Nephron progenitor cell (in vitro differentiated cells): ENCODE measurements around the gene BEAN1.
A peak's percentile ranks its signal among the peaks of the same experiment; 100 is the strongest.

ENCODE experiments used
- DNase-seq: peaks from one replicate; pipeline ENCODE4 v3.0.0; 2021
- H3K27ac Mint-ChIP-seq: 2 replicates; pipeline ENCODE4 v1.8.0; 2021; ENCODE audit warnings: mild to moderate bottlenecking, moderate library complexity, mixed read lengths
- H3K27me3 Mint-ChIP-seq: 2 replicates; pipeline ENCODE4 v1.8.0; 2021; ENCODE audit warnings: mild to moderate bottlenecking, low read depth, mixed read lengths; ENCODE audit not compliant: poor library complexity
- H3K36me3 Mint-ChIP-seq: 2 replicates; pipeline ENCODE4 v1.8.0; 2021; ENCODE audit warnings: low read depth, mixed read lengths
- H3K4me1 Mint-ChIP-seq: 2 replicates; pipeline ENCODE4 v1.8.0; 2021; ENCODE audit warnings: mixed read lengths
- H3K4me3 Mint-ChIP-seq: 2 replicates; pipeline ENCODE4 v1.8.0; 2021; ENCODE audit warnings: mild to moderate bottlenecking, moderate library complexity, mixed read lengths
- H3K9me3 Mint-ChIP-seq: 2 replicates; pipeline ENCODE4 v1.8.0; 2021; ENCODE audit warnings: mild to moderate bottlenecking, moderate library complexity, mixed read lengths
- CTCF ChIP-seq: fragments of 200-600 bp; sonication (generic); IDR thresholded peaks from 2 replicates; pipeline ENCODE4 v1.5.0; 2021; ENCODE audit warnings: antibody characterized with exemption

BEAN1 gene

GRCh38 chr16:66391726-66392670, 35.1 kb upstream of the BEAN1 start:
- Mint-ChIP-seq H3K9me3 (no peaks in the 10 kb centered on the region), H3K4me1 (peaks cover 7% of the 10 kb centered on the region), H3K27me3 (peaks cover 8% of the 10 kb centered on the region), H3K4me3 (no peak overlapping the region), H3K36me3 (no peaks in the 10 kb centered on the region), H3K27ac (no peak overlapping the region)
- no peak for TF ChIP-seq CTCF
- DNase-seq, result no peak

GRCh38 chr16:66395806-66396555, 31.1 kb upstream of the BEAN1 start:
- H3K27me3 Mint-ChIP-seq, result peaks cover 9% of the 10 kb centered on the region
- no peak for DNase-seq
- H3K27ac Mint-ChIP-seq, result no peak overlapping the region
- H3K4me3 Mint-ChIP-seq, result no peak overlapping the region
- H3K36me3 Mint-ChIP-seq, result no peaks in the 10 kb centered on the region
- peaks cover 16% of the 10 kb centered on the region for H3K4me1 Mint-ChIP-seq
- no peaks in the 10 kb centered on the region for H3K9me3 Mint-ChIP-seq
- TF ChIP-seq CTCF, result no peak

- no peak for TF ChIP-seq CTCF
- no peak for DNase-seq
- Mint-ChIP-seq H3K36me3 (no peaks in the 10 kb centered on the region), H3K9me3 (no peaks in the 10 kb centered on the region), H3K4me1 (peaks cover 19% of the 10 kb centered on the region), H3K27ac (no peak overlapping the region), H3K27me3 (peaks cover 11% of the 10 kb centered on the region), H3K4me3 (no peak overlapping the region)
Observed at GRCh38 chr16:66397736-66398433, 29.2 kb upstream of the BEAN1 start.

- Mint-ChIP-seq H3K4me3 (no peak overlapping the region), H3K27me3 (peaks cover 14% of the 10 kb centered on the region), H3K36me3 (no peaks in the 10 kb centered on the region), H3K27ac (peak overlapping the region; percentile 73), H3K9me3 (no peaks in the 10 kb centered on the region), H3K4me1 (peaks cover 24% of the 10 kb centered on the region)
- DNase-seq, result no peak
- no peak for TF ChIP-seq CTCF
Observed at GRCh38 chr16:66399031-66399430, 28.1 kb upstream of the BEAN1 start.

GRCh38 chr16:66399930-66400329, 27.2 kb upstream of the BEAN1 start:
- peak; percentile 53 for DNase-seq
- H3K4me3 Mint-ChIP-seq, result no peak overlapping the region

More at GRCh38 chr16:66399930-66400329, 27.2 kb upstream of the BEAN1 start:
- TF ChIP-seq CTCF, result no peak
- H3K4me1 Mint-ChIP-seq, result peaks cover 26% of the 10 kb centered on the region
- no peaks in the 10 kb centered on the region for H3K36me3 Mint-ChIP-seq
- peaks cover 3% of the 10 kb centered on the region for H3K9me3 Mint-ChIP-seq
- H3K27me3 Mint-ChIP-seq, result peaks cover 19% of the 10 kb centered on the region
- peak overlapping the region; percentile 70 for H3K27ac Mint-ChIP-seq
